GM19468 (cell line): ENCODE measurements around the gene HOXA9.

Experiments
- ATAC-seq: cut with Tn5 transposase; IDR thresholded peaks from one replicate; pipeline ENCODE4 v1.9.1; 2021; ENCODE audit warnings: mild to moderate bottlenecking, moderate library complexity, moderate number of reproducible peaks; ENCODE audit not compliant: unreplicated experiment; ENCODE audit errors: extremely low read depth

The HOXA9 gene

DNA sequence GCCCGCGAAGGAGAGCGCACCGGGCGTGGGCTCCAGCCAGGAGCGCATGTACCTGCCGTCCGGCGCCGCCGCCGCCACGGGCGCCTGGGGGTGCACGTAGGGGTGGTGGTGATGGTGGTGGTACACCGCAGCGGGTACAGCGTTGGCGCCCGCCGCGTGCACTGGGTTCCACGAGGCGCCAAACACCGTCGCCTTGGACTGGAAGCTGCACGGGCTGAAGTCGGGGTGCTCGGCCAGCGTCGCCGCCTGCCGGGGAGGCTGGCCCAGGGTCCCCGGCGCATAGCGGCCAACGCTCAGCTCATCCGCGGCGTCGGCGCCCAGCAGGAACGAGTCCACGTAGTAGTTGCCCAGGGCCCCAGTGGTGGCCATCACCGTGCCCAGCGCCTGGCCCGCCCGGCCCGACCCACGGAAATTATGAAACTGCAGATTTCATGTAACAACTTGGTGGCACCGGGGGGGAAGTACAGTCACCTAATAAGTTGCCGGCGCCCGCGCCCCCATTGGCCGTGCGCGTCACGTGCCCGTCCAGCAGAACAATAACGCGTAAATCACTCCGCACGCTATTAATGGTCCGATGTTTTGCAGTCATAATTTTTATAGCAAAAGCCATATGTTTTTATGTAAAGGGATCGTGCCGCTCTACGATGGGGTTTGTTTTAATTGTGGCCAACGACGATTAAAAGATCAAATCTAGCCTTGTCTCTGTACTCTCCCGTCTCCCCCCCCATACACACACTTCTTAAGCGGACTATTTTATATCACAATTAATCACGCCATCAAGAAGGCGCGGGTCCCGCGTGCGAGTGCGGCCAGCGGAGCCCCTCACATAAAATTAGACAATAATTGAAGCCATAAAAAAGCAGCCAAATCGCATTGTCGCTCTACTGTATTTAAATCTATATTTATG is at the start of gene HOXA9:
Gene HOXA9, minus strand, starts transcription at position 449 of the 907 bp plus-strand sequence. Its CDS starts 80 bp downstream, at position 369.
- ATAC-seq = no peak

DNA sequence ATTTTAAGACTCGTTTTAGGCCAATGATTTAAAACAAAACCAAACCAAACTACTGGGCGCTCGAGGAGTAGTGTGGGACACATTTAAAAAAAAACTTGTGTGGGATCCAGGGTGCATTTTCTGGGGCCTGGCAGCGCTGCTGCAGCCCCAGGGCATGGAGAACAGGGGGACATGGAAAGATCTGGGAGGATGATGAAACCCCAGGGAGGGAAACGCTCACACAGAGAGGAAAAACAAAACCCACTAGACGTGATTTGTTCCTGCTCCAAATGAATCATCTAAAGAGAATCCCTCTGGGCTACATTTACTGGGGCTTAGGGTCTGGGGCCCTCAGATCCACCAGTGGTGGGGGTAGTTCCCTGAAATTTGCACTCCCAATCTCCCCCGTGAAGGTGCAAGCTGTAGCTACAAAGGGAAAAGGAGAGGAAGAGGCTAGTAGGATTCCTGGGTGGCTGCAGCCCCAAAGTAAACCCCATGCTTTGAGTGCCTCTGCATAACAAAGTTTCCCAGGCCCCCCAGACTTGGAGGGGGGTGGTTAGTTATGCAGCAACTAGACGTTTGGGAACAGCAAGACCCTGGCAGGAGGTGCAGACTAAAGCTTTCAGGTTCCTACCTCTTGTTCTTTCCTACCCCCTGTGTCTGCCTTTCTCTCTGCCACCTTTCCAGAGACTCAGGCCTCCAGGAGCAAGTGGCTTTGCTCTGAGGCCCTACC is 49.1 kb upstream of the HOXA9 start:
- ATAC-seq = no peak

DNA sequence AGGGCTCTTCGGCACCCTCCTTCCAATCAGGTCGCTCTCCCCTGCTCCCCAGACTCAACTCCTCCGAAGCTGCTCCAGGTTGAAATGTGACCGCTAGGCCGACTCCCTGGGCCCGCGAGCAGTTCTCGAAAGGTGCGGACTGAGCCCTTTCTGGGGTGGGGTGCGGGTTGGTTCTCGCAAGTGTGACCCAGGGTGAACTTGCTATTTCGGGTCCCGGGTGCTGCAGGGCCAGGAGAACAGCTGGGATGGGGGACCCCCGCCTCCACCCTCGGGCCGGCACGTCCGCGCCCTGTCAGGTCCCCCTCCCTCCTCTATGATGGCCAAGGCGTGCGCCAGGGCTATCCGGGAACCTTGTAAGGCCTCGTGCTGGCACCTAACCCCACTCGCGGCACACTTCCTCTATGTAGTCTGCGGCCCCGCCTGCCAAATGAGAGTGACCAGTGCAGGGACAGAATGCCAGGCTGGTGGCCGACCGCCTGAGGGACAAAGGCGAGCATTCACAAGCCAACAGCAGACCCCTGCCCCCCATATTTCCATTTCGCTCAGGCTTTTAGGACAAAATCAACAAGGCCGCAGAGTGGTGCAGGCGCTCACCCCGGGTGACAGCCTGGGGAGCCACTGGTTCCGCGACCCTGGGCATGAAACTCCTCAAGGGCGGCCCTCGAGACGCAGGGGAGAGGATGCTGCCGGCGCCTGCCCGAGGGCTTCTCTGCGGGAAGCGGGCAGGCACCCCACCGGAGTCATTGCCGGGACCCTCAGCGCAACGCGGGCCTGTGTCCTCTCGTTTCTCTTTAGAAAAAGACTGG is 48.3 kb upstream of the HOXA9 start:
- no peak for ATAC-seq

DNA sequence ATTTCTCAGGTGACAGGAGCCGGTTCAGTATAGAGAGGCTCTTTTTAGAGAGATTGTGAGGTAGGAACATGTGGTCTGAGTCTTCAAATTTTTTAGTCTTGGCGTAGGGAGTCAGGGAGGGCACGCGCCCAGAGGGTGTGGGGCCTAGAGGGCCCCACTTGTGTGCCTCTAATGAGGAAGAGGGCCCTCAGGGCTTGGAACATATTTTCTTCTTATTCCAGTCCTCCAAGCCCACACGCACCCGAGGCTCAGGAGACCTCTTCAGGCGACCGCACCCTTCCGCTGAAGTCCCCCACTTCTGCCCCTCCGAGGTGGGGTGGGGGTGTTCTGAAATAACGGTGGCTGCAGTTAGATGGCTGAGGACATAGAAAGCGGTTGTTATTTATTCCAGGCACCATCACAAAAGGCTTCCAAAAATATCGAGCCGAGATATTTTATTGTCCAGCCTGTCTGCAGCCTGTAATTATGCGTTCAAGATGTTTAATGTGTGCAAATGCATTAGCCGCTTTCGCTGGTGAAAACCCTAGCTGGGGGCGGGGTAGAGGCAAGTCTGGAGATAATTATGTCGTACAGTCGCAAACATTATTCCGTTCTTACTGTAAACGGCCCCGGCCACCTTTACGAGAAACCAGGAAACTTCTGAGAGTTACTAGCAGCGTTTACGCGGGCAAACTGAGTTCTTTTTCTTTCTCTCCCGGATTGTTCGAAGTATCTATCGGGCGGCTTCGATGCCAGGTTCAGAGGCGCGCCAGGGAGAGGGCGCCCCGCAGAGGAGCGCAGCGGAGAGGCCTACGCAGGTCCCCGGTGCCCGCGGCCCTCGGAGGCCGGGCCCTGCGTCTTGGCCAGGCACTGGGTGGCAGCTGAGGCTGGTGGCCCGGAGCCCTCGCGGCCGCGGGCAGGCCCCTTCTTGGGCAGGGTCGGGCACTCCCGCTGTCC is 47.4 kb upstream of the HOXA9 start:
- no peak for ATAC-seq

DNA sequence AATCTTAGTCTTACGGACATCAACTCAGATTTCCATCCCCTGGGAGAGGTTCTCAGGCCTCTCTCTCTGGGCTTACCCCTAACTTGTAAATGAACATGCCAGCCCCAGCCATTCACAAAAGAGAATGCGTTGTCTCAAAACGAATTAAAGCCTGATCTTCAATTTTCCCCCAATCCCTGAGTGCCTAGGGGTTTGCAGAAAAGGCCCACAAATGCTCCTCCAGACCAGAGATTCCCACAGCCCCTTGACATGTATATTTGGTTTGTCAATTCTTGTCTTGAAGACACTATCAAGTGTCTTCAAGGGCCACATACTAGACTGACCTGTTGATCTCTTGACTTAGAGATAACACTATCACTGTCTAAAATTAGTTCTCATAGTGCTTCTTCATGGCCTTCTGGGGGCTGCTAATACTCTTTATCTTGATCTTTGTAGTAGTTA is 46.4 kb upstream of the HOXA9 start:
- no peak for ATAC-seq

- ATAC-seq = no peak
These were observed 45.7 kb upstream of the HOXA9 start for GRCh38 chr7:27211084-27211446.

- no peak for ATAC-seq
These were observed 45.2 kb upstream of the HOXA9 start for GRCh38 chr7:27210441-27211083.

GRCh38 chr7:27209933-27210440 is 44.6 kb upstream of the HOXA9 start:
- ATAC-seq = no peak

GRCh38 chr7:27208998-27209397 is 43.7 kb upstream of the HOXA9 start:
- no peak for ATAC-seq

DNA sequence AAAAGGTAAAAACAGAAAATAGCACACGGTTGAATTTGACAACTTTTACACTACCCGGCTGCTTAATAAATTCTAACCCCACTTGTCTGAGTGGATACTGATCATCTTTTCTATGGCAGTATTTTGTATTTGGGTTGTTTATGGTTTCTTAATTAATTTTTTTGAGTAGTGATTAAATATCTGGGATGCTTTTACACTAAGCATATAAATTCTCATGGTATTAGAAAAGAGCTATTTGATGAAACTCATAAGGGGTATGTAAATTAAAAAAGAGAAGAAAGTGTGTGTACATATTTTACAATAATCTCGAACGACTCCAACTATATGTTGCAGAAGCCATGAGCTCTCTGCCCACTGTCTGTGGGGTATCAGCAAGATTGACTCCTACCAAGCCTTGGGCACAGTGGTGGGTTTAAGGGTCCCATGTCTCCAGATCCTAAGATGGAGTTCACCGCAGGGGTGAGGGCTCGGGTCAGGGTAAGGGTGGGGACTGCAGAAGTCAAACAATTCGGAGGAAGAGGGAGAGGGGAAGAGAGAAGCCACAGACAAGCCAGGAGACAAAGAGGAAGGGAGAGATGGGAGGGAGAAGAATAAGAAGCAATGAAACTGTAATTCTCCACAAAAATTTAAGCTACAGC is 42.1 kb upstream of the HOXA9 start:
- ATAC-seq = no peak

- ATAC-seq = no peak
These were observed 40.3 kb upstream of the HOXA9 start for GRCh38 chr7:27205325-27206280.

DNA sequence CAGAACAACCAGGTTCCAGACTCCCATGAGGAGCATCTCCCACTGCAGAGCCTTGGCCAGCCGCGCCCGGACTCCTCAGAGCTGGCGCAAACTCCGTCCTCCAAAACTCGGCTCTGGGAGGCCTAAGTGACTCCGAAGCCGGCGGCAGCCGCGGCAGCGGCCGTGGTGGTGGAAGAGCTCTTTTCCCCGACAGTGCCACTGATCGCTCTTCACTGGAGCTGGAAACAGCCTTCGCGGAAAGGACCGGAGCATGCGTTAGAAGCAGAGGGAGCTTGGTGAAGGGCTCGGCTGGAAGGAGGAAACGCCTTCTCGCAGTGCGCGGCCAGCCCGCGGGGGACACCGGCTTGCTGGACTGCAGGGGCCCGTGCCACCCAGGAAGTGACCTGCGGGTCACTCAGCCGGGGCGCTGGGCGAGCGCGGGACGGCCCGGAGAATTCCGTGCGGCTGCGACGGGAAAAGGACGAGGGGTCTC is 39.5 kb upstream of the HOXA9 start:
- ATAC-seq = no peak

DNA sequence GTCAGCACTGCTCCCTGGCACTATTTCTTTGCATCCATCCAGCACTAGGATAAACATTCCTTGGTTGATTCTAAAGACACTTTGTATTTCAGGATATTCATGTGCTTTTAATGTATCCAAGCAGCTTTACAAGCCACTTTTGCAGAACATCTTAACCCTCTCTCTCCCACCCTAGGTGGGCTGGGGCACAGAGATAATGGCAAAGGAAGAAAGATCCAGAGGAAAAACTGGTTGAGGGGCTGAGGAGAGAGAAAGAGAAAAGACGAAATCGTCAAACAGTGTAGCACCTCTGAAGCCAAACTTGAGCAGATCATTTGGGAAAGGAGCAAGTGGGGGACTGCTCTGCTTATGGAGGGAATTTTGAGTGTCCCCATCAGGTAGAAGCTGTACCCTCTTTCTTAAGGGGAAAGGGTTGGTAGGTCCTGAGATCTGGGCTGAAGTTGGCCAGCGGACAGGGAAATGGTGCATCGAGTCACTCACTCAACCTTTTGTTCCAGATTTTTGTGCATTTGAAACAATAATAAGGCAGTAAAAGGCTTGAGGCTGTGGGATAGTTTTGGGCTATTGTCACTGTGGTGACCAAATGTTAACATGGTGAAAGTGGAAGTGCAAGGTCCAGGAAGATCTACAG is 38.7 kb upstream of the HOXA9 start:
- ATAC-seq = no peak

GRCh38 chr7:27203365-27203953 is 38.1 kb upstream of the HOXA9 start:
- ATAC-seq = no peak

DNA sequence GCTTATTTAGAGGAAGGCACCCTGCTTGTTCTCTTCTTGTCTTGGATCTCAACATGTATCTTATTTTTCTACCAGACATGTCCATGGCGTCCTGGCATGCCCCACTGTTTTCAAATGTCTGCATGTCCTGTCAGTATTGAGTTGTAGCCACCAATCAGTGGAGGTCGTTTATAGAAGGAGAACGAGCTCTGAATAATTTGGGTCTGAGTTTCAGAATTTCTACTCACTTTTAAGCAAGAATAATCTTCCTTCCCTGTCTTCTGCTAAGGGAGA is 37.5 kb upstream of the HOXA9 start:
- no peak for ATAC-seq

- no peak for ATAC-seq
These were observed 36.9 kb upstream of the HOXA9 start for GRCh38 chr7:27202018-27202861.
